HepG2 (cell line): ENCODE data around the gene MXRA7. TPM values are rescaled to one million over a fixed set of nuclear protein-coding genes. Genes with fewer than 3 reads are reported as not detected.

Source experiments
- ATAC-seq: fragments of 200-7000 bp; cut with Tn5 transposase; 3 replicates; pipeline ENCODE4 v1.9.1; 2020; ENCODE audit warnings: mild to moderate bottlenecking, moderate library complexity
- BruUV-seq: library from RNA; stranded (reverse); fragments of 400-500 nt; replicated peaks from 2 replicates; lab custom pipeline; 2021; lab: Mats Ljungman, UMichigan
- CTCF ChIA-PET: fragments of 300-600 bp; formaldehyde crosslinking; extraction: SDS; loops from one replicate; lab custom pipeline; 2021; ENCODE audit warnings: low total read pairs, inconsistent platforms, low intra/inter-chr PET ratio; lab: Yijun Ruan, JAX
- POLR2A ChIA-PET: fragments of 350-600 bp; sonication (Branson Sonifier 250); formaldehyde crosslinking; loops from one replicate; lab custom pipeline; 2020; ENCODE audit warnings: antibody characterized with exemption, inconsistent platforms; lab: Yijun Ruan, JAX
- DNase-seq: peaks from one replicate; pipeline ENCODE4 v3.0.0-alpha.2; 2015; ENCODE audit warnings: low spot score
- FAIRE-seq: peaks from 3 replicates; lab custom pipeline; 2011; peaks lifted over from hg19 to GRCh38; lab: Jason Lieb, UNC
- H2AFZ ChIP-seq: one replicate; pipeline ENCODE4 v1.6.1; 2011; ENCODE audit warnings: low read length, inconsistent platforms
- H3K27ac ChIP-seq: fragments of 300-600 bp; 3 replicates; pipeline ENCODE4 v1.8.0; 2011; ENCODE audit warnings: mixed run types, mild to moderate bottlenecking, mixed read lengths, low read length, inconsistent platforms; ENCODE audit not compliant: insufficient read depth; ENCODE audit errors: extremely low read length
- H3K27me3 ChIP-seq, 2 experiments: fragments of 200-600 bp in 1 of 2; 2 replicates in 1 of 2; 3 replicates in 1 of 2; pipeline versions ENCODE4 v1.6.0 to v1.8.0; 2011; ENCODE audit warnings: low read length in 2 of 2, mild to moderate bottlenecking in 2 of 2, moderate library complexity in 2 of 2, inconsistent platforms in 1 of 2; ENCODE audit not compliant: insufficient read depth in 2 of 2, control insufficient read depth in 1 of 2
- H3K36me3 ChIP-seq, 2 experiments: fragments of 200-600 bp in 1 of 2; replicated peaks in 1 of 2; 2 replicates in 1 of 2; 3 replicates in 1 of 2; pipeline versions ENCODE4 v1.5.1 to v1.8.0; 2011; ENCODE audit warnings: low read length in 2 of 2, inconsistent platforms in 1 of 2; ENCODE audit not compliant: insufficient read depth in 2 of 2, control insufficient read depth in 1 of 2
- H3K4me1 ChIP-seq: 2 replicates; pipeline ENCODE4 v1.5.1; 2012; ENCODE audit warnings: low read length, inconsistent platforms; ENCODE audit not compliant: insufficient read depth
- H3K4me2 ChIP-seq: 2 replicates; pipeline ENCODE4 v1.6.0; 2011; ENCODE audit warnings: low read depth, low read length, inconsistent platforms
- H3K4me3 ChIP-seq, 3 experiments: fragments of 200-600 bp in 1 of 3; sonication (generic), shearing (Covaris generic) in 1 of 3; replicated peaks in 1 of 3; 2 replicates each; pipeline ENCODE4 v1.5.1; 2011 to 2016; ENCODE audit warnings: low read length in 3 of 3, inconsistent platforms in 2 of 3, low read depth in 2 of 3, mild to moderate bottlenecking in 2 of 3, control low read depth in 1 of 3, mixed read lengths in 1 of 3; ENCODE audit not compliant: insufficient read depth in 1 of 3
- H3K79me2 ChIP-seq: one replicate; pipeline ENCODE4 v1.6.1; 2011; ENCODE audit warnings: low read length, inconsistent platforms; ENCODE audit not compliant: insufficient read depth
- H3K9ac ChIP-seq: 2 replicates; pipeline ENCODE4 v1.6.0; 2011; ENCODE audit warnings: mild to moderate bottlenecking, low read depth, low read length, inconsistent platforms; ENCODE audit not compliant: insufficient read depth
- H3K9me3 ChIP-seq: 2 replicates; pipeline ENCODE4 v1.5.1; 2012; ENCODE audit warnings: mild to moderate bottlenecking, low read length
- H4K20me1 ChIP-seq: 2 replicates; pipeline ENCODE4 v1.6.0; 2011; ENCODE audit warnings: inconsistent platforms, mild to moderate bottlenecking, low read length, moderate library complexity; ENCODE audit not compliant: insufficient read depth
- AGO1 ChIP-seq: fragments of 200-400 bp; formaldehyde crosslinking; IDR thresholded peaks from 2 replicates; pipeline ENCODE4 v1.6.1; 2017; ENCODE audit warnings: mild to moderate bottlenecking, low read depth, low read length, moderate library complexity; ENCODE audit not compliant: poor library complexity, severe bottlenecking
- CEBPG ChIP-seq: IDR thresholded peaks from 2 replicates; pipeline ENCODE4 v1.6.1; 2016
- ETV5 ChIP-seq: IDR thresholded peaks from 2 replicates; pipeline ENCODE4 v1.6.1; 2018; ENCODE audit warnings: missing biosample characterization, missing genetic modification reagents, inconsistent platforms, borderline replicate concordance
- FOXK2 ChIP-seq: fragments of 450-650 bp; IDR thresholded peaks from 2 replicates; pipeline ENCODE4 v1.6.1; 2016
- FOXP1 ChIP-seq, 2 experiments: fragments of 450-650 bp in 1 of 2; IDR thresholded peaks; 2 replicates each; pipeline ENCODE4 v1.6.1; 2017 to 2018; ENCODE audit warnings: antibody characterized with exemption in 1 of 2
- GFI1 ChIP-seq: sonication (generic); formaldehyde crosslinking; IDR thresholded peaks from 2 replicates; pipeline ENCODE4 v1.5.0; 2020; ENCODE audit warnings: missing genetic modification reagents, mild to moderate bottlenecking, borderline replicate concordance
- MYC ChIP-seq: sonication (generic); formaldehyde crosslinking; IDR thresholded peaks from 2 replicates; pipeline ENCODE4 v1.9.0; 2021; ENCODE audit warnings: missing genetic modification reagents, borderline replicate concordance
- MZF1 ChIP-seq: sonication (generic); formaldehyde crosslinking; IDR thresholded peaks from 2 replicates; pipeline ENCODE4 v1.8.1; 2023; ENCODE audit warnings: mild to moderate bottlenecking, missing genetic modification reagents, borderline replicate concordance
- POLR2A ChIP-seq, 2 experiments: IDR thresholded peaks; 2 replicates each; pipeline ENCODE4 v1.6.1; 2011; ENCODE audit warnings: low read depth in 2 of 2, low read length in 2 of 2, mild to moderate bottlenecking in 1 of 2, moderate library complexity in 1 of 2; ENCODE audit not compliant: insufficient read depth in 1 of 2
- SIX4 ChIP-seq: sonication (generic); formaldehyde crosslinking; IDR thresholded peaks from 2 replicates; pipeline ENCODE4 v1.4.0; 2020; ENCODE audit warnings: missing genetic modification reagents
- ZNF292 ChIP-seq: sonication (generic); formaldehyde crosslinking; IDR thresholded peaks from 2 replicates; pipeline ENCODE4 v1.8.1; 2022; ENCODE audit warnings: mild to moderate bottlenecking, low read depth, missing genetic modification reagents, borderline replicate concordance
- ZNF30 ChIP-seq: sonication (generic); formaldehyde crosslinking; IDR thresholded peaks from 2 replicates; pipeline ENCODE4 v1.5.0; 2020; ENCODE audit warnings: mild to moderate bottlenecking, missing genetic modification reagents
- ZNF329 ChIP-seq: sonication (generic); formaldehyde crosslinking; IDR thresholded peaks from 2 replicates; pipeline ENCODE4 v1.9.0; 2021; ENCODE audit warnings: low read depth, mild to moderate bottlenecking, missing genetic modification reagents
- ZSCAN30 ChIP-seq: sonication (generic); formaldehyde crosslinking; IDR thresholded peaks from 2 replicates; pipeline ENCODE4 v1.5.0; 2020; ENCODE audit warnings: mild to moderate bottlenecking, missing genetic modification reagents
- ZSCAN9 ChIP-seq: IDR thresholded peaks from 2 replicates; pipeline ENCODE4 v1.6.1; 2016; ENCODE audit warnings: borderline replicate concordance
- WGBS: methylation state at CpG from one replicate; pipeline ENCODE4 v1.1.6; 2017; ENCODE audit warnings: low lambda C conversion rate; 5-methylcytosine and 5-hydroxymethylcytosine counted together
- in situ Hi-C: cut with HindIII; loops from 2 replicates; pipeline ENCODE4 v1.10.0; 2017; ENCODE audit warnings: low pct_unique_long_range_greater_than_20kb; ENCODE audit not compliant: extremely low pct_ligation_motif_present
- intact Hi-C: fragments of 100-400 bp; cut with micrococcal nuclease; formaldehyde crosslinking; loops from one replicate; pipeline ENCODE4 v1.10.0; 2022; ENCODE audit not compliant: unreplicated experiment
- polyA plus RNA-seq, 8 experiments: library from polyadenylated mRNA; depleted of rRNA in 3 of 8; stranded (reverse) in 7 of 8; unstranded in 1 of 8; fragments of >200 nt; fragmentation: Illumina TruSeq in 4 of 8; extraction: Trizol in 4 of 8; gene quantifications; 2 replicates each; pipeline versions ENCODE4 v1.2.1 to v1.2.3, GENCODE V29; 2011 to 2016; ENCODE audit warnings: low read depth in 4 of 8, missing spikeins in 1 of 8, mixed read lengths in 1 of 8; ENCODE audit not compliant: insufficient read depth in 1 of 8
- total RNA-seq, 5 experiments: library from RNA; depleted of rRNA; stranded (reverse); fragments of >200 nt; fragmentation: Illumina TruSeq; extraction: Trizol; gene quantifications; 2 replicates each; pipeline ENCODE4 v1.2.3, GENCODE V29; 2016; ENCODE audit warnings: low read depth in 1 of 5
- TF ChIP-seq, protein P1 (sequence below): sonication (generic); formaldehyde crosslinking; IDR thresholded peaks from 2 replicates; pipeline ENCODE4 v1.9.0; 2021; ENCODE audit warnings: missing genetic modification reagents, borderline replicate concordance
- TF ChIP-seq, protein P2 (sequence below), 2 experiments: sonication (generic) in 1 of 2; formaldehyde crosslinking in 1 of 2; IDR thresholded peaks; 2 replicates each; pipeline versions ENCODE4 v1.4.0 to v1.6.1; 2018 to 2020; ENCODE audit warnings: missing genetic modification reagents in 2 of 2, borderline replicate concordance in 1 of 2, low read depth in 1 of 2, mild to moderate bottlenecking in 1 of 2, missing biosample characterization in 1 of 2
- TF ChIP-seq, protein P3 (sequence below): sonication (generic); formaldehyde crosslinking; IDR thresholded peaks from 2 replicates; pipeline ENCODE4 v1.5.0; 2020; ENCODE audit warnings: missing genetic modification reagents

MXRA7 gene
- total and polyA plus RNA-seq, 2 of the 13 experiments (the other 11 are each of a cell fraction or from before 2014, with no cell fraction given) = 44.8 to 112 TPM

DNA sequence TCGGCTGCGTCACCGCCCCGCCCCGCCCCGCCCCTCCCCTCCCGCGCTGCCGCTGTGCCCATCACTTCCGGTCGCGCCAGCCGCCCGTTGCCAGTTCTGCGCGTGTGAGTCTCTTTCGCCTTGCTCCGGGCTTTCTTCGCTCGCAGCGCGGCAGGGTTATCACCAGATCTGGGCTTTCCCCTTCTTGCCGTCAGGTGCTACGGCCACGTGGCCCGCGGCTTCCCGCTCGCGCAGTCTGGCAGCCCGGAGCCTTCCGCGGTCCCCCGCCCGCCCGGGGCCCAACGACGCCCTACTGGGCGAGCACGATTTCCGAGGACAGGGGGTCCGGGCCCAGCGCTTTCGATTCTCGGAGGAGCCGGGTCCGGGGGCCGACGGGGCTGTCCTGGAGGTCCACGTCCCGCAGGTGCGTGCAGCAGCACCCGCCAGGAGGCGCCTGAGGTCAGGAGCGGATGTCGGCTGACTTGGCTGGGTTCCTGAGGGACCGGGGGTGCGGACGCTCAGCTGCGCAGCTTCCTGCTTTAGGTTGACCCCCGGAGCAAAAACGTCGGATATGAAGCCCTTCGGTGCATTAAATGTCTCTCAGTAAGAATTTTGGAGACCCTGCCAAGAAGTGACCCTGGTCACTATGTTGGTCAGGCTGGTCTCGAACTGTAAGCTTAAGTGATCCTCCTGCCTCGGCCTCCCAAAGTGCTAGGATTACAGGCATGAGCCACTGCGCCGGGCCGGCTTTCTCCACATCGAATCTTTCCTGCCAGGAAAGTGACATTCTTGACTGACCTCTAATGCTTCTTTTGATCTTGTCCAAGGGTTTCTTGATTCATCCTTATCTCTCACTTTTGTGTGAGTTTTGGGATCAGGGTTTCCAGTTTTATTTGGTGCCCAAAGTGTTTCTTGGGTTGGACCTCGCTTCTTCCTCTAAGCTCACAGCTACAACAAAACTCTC, 16.3 kb upstream of the MXRA7 start, which contains the start of gene METTL23:
TSS of gene METTL23 (plus strand) at position 64 of the 943 bp plus-strand sequence. CDS start 2,872 bp downstream, outside the sequence.
- intact Hi-C loops = loop anchor here (1.0 kb wide), 1 partner anchor 54 kb away; no protein-coding TSS in a partner anchor
- FAIRE-seq = peak; percentile 26
- TF ChIP-seq MYC (CRISPR knock-in tag) (peak; percentile 88), ZNF329 (no peak), POLR2A (IDR thresholded peaks at IDR 0.05; ENCODE audit: insufficient read depth in 1 of 2, low read depth in 2 of 2, low read length in 2 of 2) (peak; percentile 50 to 89), ZNF292 (CRISPR knock-in tag) (no peak; the same call in 1 of the 2 replicates), MZF1 (CRISPR knock-in tag) (no peak), FOXP1 (IDR thresholded peaks at IDR 0.05) (no peak), FOXP1 (CRISPR knock-in tag; IDR thresholded peaks at IDR 0.05) (no peak), ZSCAN30 (CRISPR knock-in tag) (peak; percentile 6; the same call in 1 of the 2 replicates), FOXK2 (no peak), ZSCAN9 (CRISPR knock-in tag) (peak; percentile 57; the same call in 1 of the 2 replicates), GFI1 (CRISPR knock-in tag) (no peak), SIX4 (no peak), ETV5 (CRISPR knock-in tag) (peak; percentile 76; the same call in 1 of the 2 replicates), ZNF30 (CRISPR knock-in tag) (0 out of 2 replicates have a peak, but pooled peaks have one; percentile 57), CEBPG (no peak), AGO1 (peak; percentile 51)
- TF ChIP-seq, protein P1, sequence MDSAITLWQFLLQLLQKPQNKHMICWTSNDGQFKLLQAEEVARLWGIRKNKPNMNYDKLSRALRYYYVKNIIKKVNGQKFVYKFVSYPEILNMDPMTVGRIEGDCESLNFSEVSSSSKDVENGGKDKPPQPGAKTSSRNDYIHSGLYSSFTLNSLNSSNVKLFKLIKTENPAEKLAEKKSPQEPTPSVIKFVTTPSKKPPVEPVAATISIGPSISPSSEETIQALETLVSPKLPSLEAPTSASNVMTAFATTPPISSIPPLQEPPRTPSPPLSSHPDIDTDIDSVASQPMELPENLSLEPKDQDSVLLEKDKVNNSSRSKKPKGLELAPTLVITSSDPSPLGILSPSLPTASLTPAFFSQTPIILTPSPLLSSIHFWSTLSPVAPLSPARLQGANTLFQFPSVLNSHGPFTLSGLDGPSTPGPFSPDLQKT (CRISPR knock-in tag) = peak; percentile 91; the same call in 1 of the 2 replicates
- TF ChIP-seq, protein P2, sequence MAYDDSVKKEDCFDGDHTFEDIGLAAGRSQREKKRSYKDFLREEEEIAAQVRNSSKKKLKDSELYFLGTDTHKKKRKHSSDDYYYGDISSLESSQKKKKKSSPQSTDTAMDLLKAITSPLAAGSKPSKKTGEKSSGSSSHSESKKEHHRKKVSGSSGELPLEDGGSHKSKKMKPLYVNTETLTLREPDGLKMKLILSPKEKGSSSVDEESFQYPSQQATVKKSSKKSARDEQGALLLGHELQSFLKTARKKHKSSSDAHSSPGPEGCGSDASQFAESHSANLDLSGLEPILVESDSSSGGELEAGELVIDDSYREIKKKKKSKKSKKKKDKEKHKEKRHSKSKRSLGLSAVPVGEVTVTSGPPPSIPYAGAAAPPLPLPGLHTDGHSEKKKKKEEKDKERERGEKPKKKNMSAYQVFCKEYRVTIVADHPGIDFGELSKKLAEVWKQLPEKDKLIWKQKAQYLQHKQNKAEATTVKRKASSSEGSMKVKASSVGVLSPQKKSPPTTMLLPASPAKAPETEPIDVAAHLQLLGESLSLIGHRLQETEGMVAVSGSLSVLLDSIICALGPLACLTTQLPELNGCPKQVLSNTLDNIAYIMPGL (CRISPR knock-in tag; IDR thresholded peaks at IDR 0.05; ENCODE audit: borderline replicate concordance in 1 of 2, low read depth in 1 of 2) = peak; percentile 90 to 96
- TF ChIP-seq, protein P3, sequence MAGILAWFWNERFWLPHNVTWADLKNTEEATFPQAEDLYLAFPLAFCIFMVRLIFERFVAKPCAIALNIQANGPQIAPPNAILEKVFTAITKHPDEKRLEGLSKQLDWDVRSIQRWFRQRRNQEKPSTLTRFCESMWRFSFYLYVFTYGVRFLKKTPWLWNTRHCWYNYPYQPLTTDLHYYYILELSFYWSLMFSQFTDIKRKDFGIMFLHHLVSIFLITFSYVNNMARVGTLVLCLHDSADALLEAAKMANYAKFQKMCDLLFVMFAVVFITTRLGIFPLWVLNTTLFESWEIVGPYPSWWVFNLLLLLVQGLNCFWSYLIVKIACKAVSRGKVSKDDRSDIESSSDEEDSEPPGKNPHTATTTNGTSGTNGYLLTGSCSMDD (CRISPR knock-in tag) = no peak

More for the DNA sequence above, 16.3 kb upstream of the MXRA7 start, which contains the start of gene METTL23:
- peaks cover 62% of the 10 kb centered on the region for H3K4me1 ChIP-seq
- H3K4me2 ChIP-seq = peak within 1 kb of the TSS; percentile 98
- peaks cover 51% of the 10 kb centered on the region for H3K79me2 ChIP-seq
- H2AFZ ChIP-seq = no peak within 1 kb of the TSS
- in situ Hi-C loops = no loop called here
- CTCF ChIA-PET = no interaction called here
- DNase-seq = peak; percentile 68
- POLR2A ChIA-PET = interaction anchor here (0.6 to 5.1 kb wide), 10 partner anchors 10 to 159 kb away, joined by 3 to 71 read pairs (median 4); partner anchors contain the start of genes MFSD11, MXRA7 and SRSF2
- H3K9ac ChIP-seq = peak within 1 kb of the TSS; percentile 97
- BruUV-seq = TSS peak; percentile 82
- no peaks in the 10 kb centered on the region for H3K9me3 ChIP-seq
- ATAC-seq = peak; percentile 63
- no peaks in the 10 kb centered on the region for H3K27me3 ChIP-seq
- H4K20me1 ChIP-seq = peaks cover 8% of the 10 kb centered on the region
- WGBS = 2% methylated on average over 36 of the region's 71 CpGs
- peak within 1 kb of the TSS; percentile 78 to 98 (median 95) for H3K4me3 ChIP-seq
- H3K36me3 ChIP-seq = peaks cover 10 to 23% of the 10 kb centered on the region in 2 experiments
- peak within 1 kb of the TSS; percentile 98 for H3K27ac ChIP-seq
